Measurements from ENCODE around the gene NQO2. TPM values are rescaled to one million over a fixed set of nuclear protein-coding genes. Genes with fewer than 3 reads are reported as not detected.

The NQO2 gene
- polyA plus RNA-seq, 1 donor from 2014 or later = 33.2 TPM

DNA sequence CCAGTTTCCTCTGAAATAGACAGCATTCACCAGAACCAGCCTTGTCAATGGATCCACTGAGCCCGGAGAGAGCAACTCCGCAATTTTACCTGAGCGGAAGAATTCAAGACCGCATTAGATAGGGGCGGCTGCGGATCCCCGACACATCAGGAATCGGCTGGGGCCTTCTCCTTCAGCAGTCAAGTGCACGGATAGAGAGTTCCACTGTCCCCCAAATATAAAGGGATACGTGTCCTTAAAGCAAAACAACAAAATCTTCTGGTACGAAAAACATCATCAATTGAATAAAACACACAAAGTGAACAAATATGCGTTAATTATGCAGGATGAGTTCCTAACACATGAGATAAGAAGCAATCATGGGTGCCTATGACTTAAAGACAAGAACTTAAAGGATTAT is 46.6 kb upstream of the NQO2 start:
- Histone ChIP-seq H3K9ac (ENCODE audit: low read length) (no peak overlapping the region), H3K27me3 (ENCODE audit: insufficient read depth, low read depth, low read length) (no peaks in the 10 kb centered on the region), H2AFZ (ENCODE audit: low read depth, low read length) (no peak overlapping the region), H3K9me3 (ENCODE audit: low read length) (no peaks in the 10 kb centered on the region), H4K20me1 (ENCODE audit: insufficient read depth) (no peaks in the 10 kb centered on the region), H3K4me2 (ENCODE audit: low read length) (no peak overlapping the region), H3F3A (ENCODE audit: insufficient read depth, low read length, poor library complexity, severe bottlenecking) (no peaks in the 10 kb centered on the region), H3K79me2 (replicated peaks; ENCODE audit: insufficient read depth, low read length) (no peaks in the 10 kb centered on the region), H3K36me3 (ENCODE audit: insufficient read depth, low read length) (no peaks in the 10 kb centered on the region), H3K27ac (ENCODE audit: low read length) (no peak overlapping the region), H3K9me2 (ENCODE audit: insufficient read depth, low read length) (no peaks in the 10 kb centered on the region), H3K4me3 (ENCODE audit: low read length) (no peak overlapping the region)
- TF ChIP-seq POLR2AphosphoS5 (IDR thresholded peaks at IDR 0.05) (no peak), TAF1 (IDR thresholded peaks at IDR 0.05; ENCODE audit: low read depth) (no peak), MXI1 (conservative IDR thresholded peaks at IDR 0.05; ENCODE audit: poor library complexity, severe bottlenecking) (no peak), EP300 (conservative IDR thresholded peaks at IDR 0.05; ENCODE audit: poor library complexity, severe bottlenecking) (no peak), EZH2 (IDR thresholded peaks at IDR 0.05; ENCODE audit: borderline replicate concordance, insufficient read depth, low read length, poor library complexity, severe bottlenecking) (no peak), SMC3 (conservative IDR thresholded peaks at IDR 0.05; ENCODE audit: poor library complexity) (no peak), RAD21 (conservative IDR thresholded peaks at IDR 0.05) (no peak)
- TF ChIP-seq, protein P1, sequence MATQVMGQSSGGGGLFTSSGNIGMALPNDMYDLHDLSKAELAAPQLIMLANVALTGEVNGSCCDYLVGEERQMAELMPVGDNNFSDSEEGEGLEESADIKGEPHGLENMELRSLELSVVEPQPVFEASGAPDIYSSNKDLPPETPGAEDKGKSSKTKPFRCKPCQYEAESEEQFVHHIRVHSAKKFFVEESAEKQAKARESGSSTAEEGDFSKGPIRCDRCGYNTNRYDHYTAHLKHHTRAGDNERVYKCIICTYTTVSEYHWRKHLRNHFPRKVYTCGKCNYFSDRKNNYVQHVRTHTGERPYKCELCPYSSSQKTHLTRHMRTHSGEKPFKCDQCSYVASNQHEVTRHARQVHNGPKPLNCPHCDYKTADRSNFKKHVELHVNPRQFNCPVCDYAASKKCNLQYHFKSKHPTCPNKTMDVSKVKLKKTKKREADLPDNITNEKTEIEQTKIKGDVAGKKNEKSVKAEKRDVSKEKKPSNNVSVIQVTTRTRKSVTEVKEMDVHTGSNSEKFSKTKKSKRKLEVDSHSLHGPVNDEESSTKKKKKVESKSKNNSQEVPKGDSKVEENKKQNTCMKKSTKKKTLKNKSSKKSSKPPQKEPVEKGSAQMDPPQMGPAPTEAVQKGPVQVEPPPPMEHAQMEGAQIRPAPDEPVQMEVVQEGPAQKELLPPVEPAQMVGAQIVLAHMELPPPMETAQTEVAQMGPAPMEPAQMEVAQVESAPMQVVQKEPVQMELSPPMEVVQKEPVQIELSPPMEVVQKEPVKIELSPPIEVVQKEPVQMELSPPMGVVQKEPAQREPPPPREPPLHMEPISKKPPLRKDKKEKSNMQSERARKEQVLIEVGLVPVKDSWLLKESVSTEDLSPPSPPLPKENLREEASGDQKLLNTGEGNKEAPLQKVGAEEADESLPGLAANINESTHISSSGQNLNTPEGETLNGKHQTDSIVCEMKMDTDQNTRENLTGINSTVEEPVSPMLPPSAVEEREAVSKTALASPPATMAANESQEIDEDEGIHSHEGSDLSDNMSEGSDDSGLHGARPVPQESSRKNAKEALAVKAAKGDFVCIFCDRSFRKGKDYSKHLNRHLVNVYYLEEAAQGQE (IDR thresholded peaks at IDR 0.05; ENCODE audit: borderline replicate concordance) = no peak
- TF ChIP-seq, protein P2, sequence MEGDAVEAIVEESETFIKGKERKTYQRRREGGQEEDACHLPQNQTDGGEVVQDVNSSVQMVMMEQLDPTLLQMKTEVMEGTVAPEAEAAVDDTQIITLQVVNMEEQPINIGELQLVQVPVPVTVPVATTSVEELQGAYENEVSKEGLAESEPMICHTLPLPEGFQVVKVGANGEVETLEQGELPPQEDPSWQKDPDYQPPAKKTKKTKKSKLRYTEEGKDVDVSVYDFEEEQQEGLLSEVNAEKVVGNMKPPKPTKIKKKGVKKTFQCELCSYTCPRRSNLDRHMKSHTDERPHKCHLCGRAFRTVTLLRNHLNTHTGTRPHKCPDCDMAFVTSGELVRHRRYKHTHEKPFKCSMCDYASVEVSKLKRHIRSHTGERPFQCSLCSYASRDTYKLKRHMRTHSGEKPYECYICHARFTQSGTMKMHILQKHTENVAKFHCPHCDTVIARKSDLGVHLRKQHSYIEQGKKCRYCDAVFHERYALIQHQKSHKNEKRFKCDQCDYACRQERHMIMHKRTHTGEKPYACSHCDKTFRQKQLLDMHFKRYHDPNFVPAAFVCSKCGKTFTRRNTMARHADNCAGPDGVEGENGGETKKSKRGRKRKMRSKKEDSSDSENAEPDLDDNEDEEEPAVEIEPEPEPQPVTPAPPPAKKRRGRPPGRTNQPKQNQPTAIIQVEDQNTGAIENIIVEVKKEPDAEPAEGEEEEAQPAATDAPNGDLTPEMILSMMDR (IDR thresholded peaks at IDR 0.05; ENCODE audit: poor library complexity, severe bottlenecking) = no peak

DNA sequence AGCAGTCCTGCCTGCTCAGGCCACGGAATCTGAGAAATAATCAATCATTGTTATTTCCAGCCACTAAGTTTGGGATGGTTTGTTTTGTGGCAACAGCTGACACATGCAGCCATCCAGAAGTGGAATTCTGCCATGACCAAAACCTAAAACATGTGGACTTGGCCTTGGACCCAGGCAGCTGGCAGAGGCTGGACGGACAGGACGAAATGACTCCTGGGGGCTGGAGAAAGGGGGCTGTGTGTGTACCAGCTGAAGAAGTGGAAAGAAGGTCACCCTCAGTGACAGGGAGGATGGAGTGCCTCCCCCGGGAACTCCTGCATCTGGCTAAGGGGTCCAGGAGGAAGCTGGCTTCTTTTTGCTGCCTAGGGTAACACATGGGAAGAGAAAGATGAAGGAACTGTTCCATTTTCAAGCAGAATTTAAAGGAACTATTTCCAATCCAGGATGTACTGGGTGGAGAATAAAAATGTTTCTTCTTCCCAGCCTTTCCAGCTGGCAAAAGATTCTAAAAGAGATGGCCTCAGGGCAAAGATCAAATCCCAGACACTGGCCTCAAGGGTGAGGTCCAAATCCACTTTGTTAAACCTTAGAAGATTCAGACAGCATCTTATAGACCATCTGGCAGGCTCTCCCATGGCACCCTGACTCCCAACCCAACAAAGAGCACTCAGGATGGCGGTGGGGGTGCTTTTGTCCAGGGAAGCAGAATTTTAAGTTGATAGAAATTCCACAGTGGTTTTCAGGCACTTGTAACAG is 42.6 kb upstream of the NQO2 start:
- H3F3A ChIP-seq (ENCODE audit: insufficient read depth, low read length, poor library complexity, severe bottlenecking) = no peaks in the 10 kb centered on the region
- H3K9ac ChIP-seq (ENCODE audit: low read length) = no peak overlapping the region
- no peaks in the 10 kb centered on the region for H3K9me2 ChIP-seq (ENCODE audit: insufficient read depth, low read length)
- H3K4me3 ChIP-seq (ENCODE audit: low read length) = no peak overlapping the region
- H3K9me3 ChIP-seq (ENCODE audit: low read length) = no peaks in the 10 kb centered on the region
- H3K27me3 ChIP-seq (ENCODE audit: insufficient read depth, low read depth, low read length) = no peaks in the 10 kb centered on the region
- H3K79me2 ChIP-seq (replicated peaks; ENCODE audit: insufficient read depth, low read length) = no peaks in the 10 kb centered on the region
- no peak overlapping the region for H3K27ac ChIP-seq (ENCODE audit: low read length)
- no peak overlapping the region for H3K4me2 ChIP-seq (ENCODE audit: low read length)
- H2AFZ ChIP-seq (ENCODE audit: low read depth, low read length) = no peak overlapping the region
- no peaks in the 10 kb centered on the region for H3K36me3 ChIP-seq (ENCODE audit: insufficient read depth, low read length)
- TF ChIP-seq EP300 (conservative IDR thresholded peaks at IDR 0.05; ENCODE audit: poor library complexity, severe bottlenecking) = no peak
- TF ChIP-seq SMC3 (conservative IDR thresholded peaks at IDR 0.05; ENCODE audit: poor library complexity) = no peak
- TF ChIP-seq TAF1 (IDR thresholded peaks at IDR 0.05; ENCODE audit: low read depth) = no peak
- TF ChIP-seq MXI1 (conservative IDR thresholded peaks at IDR 0.05; ENCODE audit: poor library complexity, severe bottlenecking) = no peak
- no peaks in the 10 kb centered on the region for H4K20me1 ChIP-seq (ENCODE audit: insufficient read depth)

Measured in neural cell (in vitro differentiated cells).